Endothelial cell (in vitro differentiated cells): ENCODE data around the gene CEBPB. TPM values are rescaled to one million over a fixed set of nuclear protein-coding genes. Genes with fewer than 3 reads are reported as not detected.

Experiments used
- DNase-seq: peaks from one replicate; pipeline ENCODE4 v3.0.0; 2021; ENCODE audit warnings: low spot score
- H3K27ac Mint-ChIP-seq: one replicate; pipeline ENCODE4 v1.8.0; 2021; ENCODE audit warnings: mixed read lengths, inconsistent platforms; ENCODE audit not compliant: unreplicated experiment
- H3K27me3 Mint-ChIP-seq: one replicate; pipeline ENCODE4 v1.8.0; 2021; ENCODE audit warnings: mild to moderate bottlenecking, moderate library complexity, mixed read lengths, inconsistent platforms; ENCODE audit not compliant: unreplicated experiment
- H3K36me3 Mint-ChIP-seq: one replicate; pipeline ENCODE4 v1.8.0; 2021; ENCODE audit warnings: mild to moderate bottlenecking, low read depth, mixed read lengths, inconsistent platforms; ENCODE audit not compliant: unreplicated experiment
- H3K4me1 Mint-ChIP-seq: one replicate; pipeline ENCODE4 v1.8.0; 2021; ENCODE audit warnings: mild to moderate bottlenecking, mixed read lengths, inconsistent platforms; ENCODE audit not compliant: unreplicated experiment
- H3K4me3 Mint-ChIP-seq: one replicate; pipeline ENCODE4 v1.8.0; 2021; ENCODE audit warnings: mild to moderate bottlenecking, mixed read lengths, inconsistent platforms; ENCODE audit not compliant: unreplicated experiment
- H3K9me3 Mint-ChIP-seq: one replicate; pipeline ENCODE4 v1.8.0; 2021; ENCODE audit warnings: mixed read lengths, inconsistent platforms; ENCODE audit not compliant: unreplicated experiment
- total RNA-seq: library from RNA; stranded (reverse); fragmentation: NEBNext Ultra II Directional; extraction: Animal tissue kit (Norgen Biotek cat#: 25700); gene quantifications from one replicate; pipeline ENCODE4 v1.2.1, GENCODE V29; 2021; ENCODE audit not compliant: unreplicated experiment
- TF ChIP-seq, protein P1 (sequence below): fragments of 200-600 bp; sonication (generic); IDR thresholded peaks from one replicate; pipeline ENCODE4 v1.5.0; 2021; ENCODE audit warnings: antibody characterized with exemption; ENCODE audit not compliant: unreplicated experiment

Gene CEBPB
- total RNA-seq, 1 donor from 2014 or later: 28.1 TPM

DNA sequence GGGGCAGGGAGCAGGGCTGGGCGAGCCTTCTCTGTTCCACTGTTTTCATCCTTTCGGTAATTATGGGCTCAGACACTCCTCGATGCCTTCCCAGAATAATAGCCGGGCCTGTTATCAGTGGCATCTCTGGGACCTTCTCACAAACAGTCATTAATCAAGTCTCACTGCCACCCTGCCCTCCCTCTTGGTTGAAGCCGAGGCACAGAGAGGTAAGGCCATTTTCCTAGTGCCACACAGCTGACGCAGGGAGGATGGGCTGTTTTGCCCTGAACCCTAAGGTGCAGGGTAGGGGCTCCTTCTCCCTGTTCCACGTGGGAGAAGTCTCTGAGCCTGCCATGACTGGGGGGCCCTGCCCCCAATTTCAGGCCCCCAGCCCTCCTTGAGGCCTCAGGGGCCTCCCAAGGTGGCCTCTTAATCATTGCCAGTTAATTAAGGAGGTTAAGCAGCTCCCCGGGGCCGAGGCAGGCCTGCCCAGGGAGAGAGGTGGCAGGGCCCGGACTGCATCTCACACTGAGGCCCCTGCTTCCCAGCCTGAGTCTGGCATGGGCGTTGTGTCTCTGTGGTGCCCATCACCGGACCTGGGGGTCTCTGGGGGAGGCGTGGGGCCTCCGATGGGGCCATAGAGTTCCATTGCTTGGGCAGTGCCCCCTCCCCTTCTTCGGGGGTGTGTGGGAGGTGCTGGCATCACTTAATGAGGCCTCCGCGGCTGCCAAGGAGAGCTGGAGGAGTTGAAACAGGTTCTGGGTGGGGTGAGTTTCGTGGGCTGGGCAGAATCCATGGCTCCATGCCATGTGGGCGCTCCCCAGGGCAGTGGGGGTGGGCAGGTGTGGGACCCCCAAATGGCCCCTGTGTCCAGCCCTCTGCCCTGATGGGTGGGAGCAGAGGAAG is 42.9 kb downstream of the CEBPB start:
- H3K36me3 Mint-ChIP-seq: peaks cover 4% of the 10 kb centered on the region
- no peak for DNase-seq
- H3K4me1 Mint-ChIP-seq: peaks cover 25% of the 10 kb centered on the region
- no peak overlapping the region for H3K4me3 Mint-ChIP-seq
- H3K9me3 Mint-ChIP-seq: no peaks in the 10 kb centered on the region
- no peak overlapping the region for H3K27ac Mint-ChIP-seq
- peaks cover 9% of the 10 kb centered on the region for H3K27me3 Mint-ChIP-seq
- TF ChIP-seq, protein P1, sequence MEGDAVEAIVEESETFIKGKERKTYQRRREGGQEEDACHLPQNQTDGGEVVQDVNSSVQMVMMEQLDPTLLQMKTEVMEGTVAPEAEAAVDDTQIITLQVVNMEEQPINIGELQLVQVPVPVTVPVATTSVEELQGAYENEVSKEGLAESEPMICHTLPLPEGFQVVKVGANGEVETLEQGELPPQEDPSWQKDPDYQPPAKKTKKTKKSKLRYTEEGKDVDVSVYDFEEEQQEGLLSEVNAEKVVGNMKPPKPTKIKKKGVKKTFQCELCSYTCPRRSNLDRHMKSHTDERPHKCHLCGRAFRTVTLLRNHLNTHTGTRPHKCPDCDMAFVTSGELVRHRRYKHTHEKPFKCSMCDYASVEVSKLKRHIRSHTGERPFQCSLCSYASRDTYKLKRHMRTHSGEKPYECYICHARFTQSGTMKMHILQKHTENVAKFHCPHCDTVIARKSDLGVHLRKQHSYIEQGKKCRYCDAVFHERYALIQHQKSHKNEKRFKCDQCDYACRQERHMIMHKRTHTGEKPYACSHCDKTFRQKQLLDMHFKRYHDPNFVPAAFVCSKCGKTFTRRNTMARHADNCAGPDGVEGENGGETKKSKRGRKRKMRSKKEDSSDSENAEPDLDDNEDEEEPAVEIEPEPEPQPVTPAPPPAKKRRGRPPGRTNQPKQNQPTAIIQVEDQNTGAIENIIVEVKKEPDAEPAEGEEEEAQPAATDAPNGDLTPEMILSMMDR: no peak

DNA sequence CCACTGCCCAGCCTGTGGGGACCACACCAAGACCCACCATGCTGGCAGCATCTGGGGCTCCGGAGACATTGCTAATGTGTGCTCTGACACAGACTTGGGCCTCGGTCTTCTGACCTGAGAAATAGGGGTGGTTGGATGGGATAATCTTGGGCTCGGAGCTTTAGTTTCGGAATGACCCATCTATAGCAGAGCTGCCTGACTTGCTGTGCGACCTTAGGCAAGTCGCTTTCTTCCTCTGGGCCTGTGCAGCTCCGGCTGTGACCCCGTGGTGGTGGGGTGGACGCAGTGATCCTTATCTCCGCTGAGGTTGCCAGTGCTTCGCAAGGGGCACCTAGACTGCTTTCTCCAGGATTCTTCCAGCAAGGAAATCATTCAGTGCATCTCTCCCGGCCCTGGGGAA is 43.7 kb downstream of the CEBPB start:
- Mint-ChIP-seq H3K27ac (no peak overlapping the region), H3K4me1 (peaks cover 28% of the 10 kb centered on the region), H3K9me3 (no peaks in the 10 kb centered on the region), H3K27me3 (peaks cover 10% of the 10 kb centered on the region), H3K36me3 (peaks cover 5% of the 10 kb centered on the region), H3K4me3 (peak overlapping the region; percentile 25)
- TF ChIP-seq, protein P1: no peak
- no peak for DNase-seq

- Mint-ChIP-seq H3K9me3 (no peaks in the 10 kb centered on the region), H3K4me1 (peaks cover 33% of the 10 kb centered on the region), H3K4me3 (no peak overlapping the region), H3K36me3 (peaks cover 5% of the 10 kb centered on the region), H3K27ac (peak overlapping the region; percentile 61), H3K27me3 (peaks cover 12% of the 10 kb centered on the region)
- TF ChIP-seq, protein P1: no peak
- DNase-seq: no peak
Measured at GRCh38 chr20:50237349-50237748, 46.7 kb downstream of the CEBPB start.

GRCh38 chr20:50238081-50238800 is 47.6 kb downstream of the CEBPB start:
- Mint-ChIP-seq H3K36me3 (peaks cover 5% of the 10 kb centered on the region), H3K27ac (peak overlapping the region; percentile 61), H3K9me3 (no peaks in the 10 kb centered on the region), H3K4me1 (peaks cover 31% of the 10 kb centered on the region), H3K27me3 (peaks cover 11% of the 10 kb centered on the region), H3K4me3 (peak overlapping the region; percentile 63)
- TF ChIP-seq, protein P1: no peak
- peak; percentile 24 for DNase-seq

DNA sequence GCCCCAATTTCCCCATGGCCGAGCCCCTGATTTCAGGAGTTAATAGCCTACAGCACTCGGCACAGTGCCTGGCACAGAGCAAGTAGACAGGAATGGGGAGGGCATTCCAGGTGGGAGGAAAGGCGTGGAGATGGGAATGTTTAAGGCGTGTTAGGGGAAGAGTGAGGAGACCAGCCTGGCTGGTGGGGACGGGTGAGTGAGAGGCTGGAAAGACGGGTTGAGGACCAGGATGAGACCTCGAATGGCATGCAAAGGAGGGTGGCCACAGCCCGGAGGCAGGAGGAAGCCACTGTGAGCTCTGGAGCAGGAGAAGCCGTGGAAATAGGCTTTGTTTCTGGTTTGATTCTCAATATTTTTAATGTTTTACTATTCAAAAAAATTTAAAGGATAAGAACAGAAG is 49.5 kb downstream of the CEBPB start:
- Mint-ChIP-seq H3K36me3 (peaks cover 5% of the 10 kb centered on the region), H3K27ac (no peak overlapping the region), H3K4me1 (peaks cover 29% of the 10 kb centered on the region), H3K27me3 (peaks cover 8% of the 10 kb centered on the region), H3K9me3 (no peaks in the 10 kb centered on the region), H3K4me3 (no peak overlapping the region)
- no peak for DNase-seq
- TF ChIP-seq, protein P1: no peak
